B cell (primary cell): ENCODE data around the gene NAA15. TPM values are rescaled to one million over a fixed set of nuclear protein-coding genes. Genes with fewer than 3 reads are reported as not detected.
"Not testable (repeated sequence)": the region's sequence is repeated elsewhere in the genome, so short reads cannot be mapped to it uniquely, and the experiment has no call there.

ENCODE experiments used
- ATAC-seq: fragments of 200-7000 bp; cut with Tn5 transposase; one replicate; pipeline ENCODE4 v1.10.0; 2021; ENCODE audit warnings: low read depth, mild to moderate bottlenecking, moderate number of reproducible peaks, moderate library complexity
- CTCF ChIA-PET: fragments of 350-600 bp; sonication (Branson Sonifier 250); formaldehyde crosslinking; loops from one replicate; lab custom pipeline; 2021; ENCODE audit warnings: antibody characterized with exemption, inconsistent platforms; lab: Charles Lee
- POLR2A ChIA-PET: fragments of 350-600 bp; sonication (Branson Sonifier 250); formaldehyde crosslinking; loops from one replicate; lab custom pipeline; 2021; ENCODE audit warnings: antibody characterized with exemption; lab: Charles Lee
- DNase-seq: peaks from one replicate; pipeline ENCODE4 v3.0.0; 2013
- H2AFZ ChIP-seq: 2 replicates; pipeline ENCODE4 v1.6.1; 2012; ENCODE audit warnings: mild to moderate bottlenecking, low read depth, low read length; ENCODE audit not compliant: insufficient read depth, poor library complexity, severe bottlenecking
- H3K27ac ChIP-seq, 2 donors: 1 replicate in 1 of 2; 2 replicates in 1 of 2; pipeline ENCODE4 v1.5.1; 2012 to 2013; ENCODE audit warnings: low read length in 2 of 2, mild to moderate bottlenecking in 2 of 2, moderate library complexity in 1 of 2
- H3K27me3 ChIP-seq, 4 experiments: fragments of 200-600 bp in 1 of 4; sonication (generic) in 1 of 4; replicated peaks in 1 of 4; 1 replicate in 2 of 4; 2 replicates in 2 of 4; pipeline versions ENCODE4 v1.6.1 to v1.7.0; 2013 to 2016; ENCODE audit warnings: low read length in 3 of 4, mild to moderate bottlenecking in 2 of 4, mixed read lengths in 1 of 4, moderate library complexity in 1 of 4; ENCODE audit not compliant: insufficient read depth in 4 of 4, control insufficient read depth in 3 of 4; ENCODE audit errors: control extremely low read depth in 1 of 4
- H3K36me3 ChIP-seq, 2 experiments: replicated peaks in 1 of 2; 1 replicate in 1 of 2; 2 replicates in 1 of 2; pipeline versions ENCODE4 v1.6.1 to v1.7.1; 2013; ENCODE audit warnings: low read length in 1 of 2; ENCODE audit not compliant: insufficient read depth in 2 of 2, control insufficient read depth in 1 of 2; ENCODE audit errors: control extremely low read depth in 1 of 2, extremely low read depth in 1 of 2
- H3K4me1 ChIP-seq, 2 donors: fragments of 200-600 bp in 1 of 2; sonication (generic) in 1 of 2; 1 replicate in 1 of 2; 2 replicates in 1 of 2; pipeline versions ENCODE4 v1.5.1 to v1.6.1; 2013 to 2017; ENCODE audit warnings: low read length in 2 of 2; ENCODE audit not compliant: control insufficient read depth in 2 of 2, insufficient read depth in 2 of 2
- H3K4me2 ChIP-seq: replicated peaks from 2 replicates; pipeline ENCODE3; 2012; ENCODE audit warnings: mild to moderate bottlenecking, low read depth, low read length; ENCODE audit not compliant: poor library complexity, severe bottlenecking
- H3K4me3 ChIP-seq, 5 experiments: fragments of 200-600 bp in 1 of 5; sonication (generic) in 1 of 5; 1 replicate in 3 of 5; 2 replicates in 2 of 5; pipeline versions ENCODE4 v1.5.1 to v1.7.0; 2011 to 2016; ENCODE audit warnings: low read length in 4 of 5, mild to moderate bottlenecking in 4 of 5, low read depth in 2 of 5, control low read depth in 1 of 5, moderate library complexity in 1 of 5; ENCODE audit not compliant: insufficient read depth in 1 of 5; ENCODE audit errors: control extremely low read depth in 1 of 5, extremely low read depth in 1 of 5
- H3K79me2 ChIP-seq: fragments of 200-600 bp; sonication (generic); one replicate; pipeline ENCODE4 v1.6.0; 2016; ENCODE audit warnings: low read length; ENCODE audit not compliant: control insufficient read depth, insufficient read depth
- H3K9ac ChIP-seq: fragments of 200-600 bp; sonication (generic); 2 replicates; pipeline ENCODE4 v1.6.1; 2017; ENCODE audit warnings: mild to moderate bottlenecking, low read length, moderate library complexity
- H3K9me3 ChIP-seq, 3 donors: one replicate each; pipeline versions ENCODE4 v1.6.1 to v1.7.1; 2013; ENCODE audit warnings: low read length in 2 of 3; ENCODE audit not compliant: control insufficient read depth in 2 of 3, insufficient read depth in 1 of 3; ENCODE audit errors: control extremely low read depth in 1 of 3
- H4K20me1 ChIP-seq: 2 replicates; pipeline ENCODE4 v1.6.0; 2012; ENCODE audit warnings: mild to moderate bottlenecking, low read length; ENCODE audit not compliant: insufficient read depth, control insufficient read depth, poor library complexity, severe bottlenecking
- H3K27ac Mint-ChIP-seq: one replicate; pipeline ENCODE4 v1.8.0; 2021; ENCODE audit warnings: mixed read lengths
- H3K27me3 Mint-ChIP-seq: one replicate; pipeline ENCODE4 v1.8.0; 2021; ENCODE audit warnings: mixed read lengths
- H3K4me1 Mint-ChIP-seq: one replicate; pipeline ENCODE4 v1.8.0; 2021; ENCODE audit warnings: mixed read lengths
- H3K4me3 Mint-ChIP-seq: one replicate; pipeline ENCODE4 v1.8.0; 2021; ENCODE audit warnings: mixed read lengths
- H3K9me3 Mint-ChIP-seq: one replicate; pipeline ENCODE4 v1.8.0; 2022; ENCODE audit warnings: mixed read lengths; ENCODE audit not compliant: insufficient read depth
- CTCF ChIP-seq: fragments of 200-600 bp; IDR thresholded peaks from one replicate; pipeline ENCODE4 v1.8.0; 2022; ENCODE audit warnings: antibody characterized with exemption, mild to moderate bottlenecking
- EZH2 ChIP-seq: IDR thresholded peaks from 2 replicates; pipeline ENCODE4 v1.6.1; 2012; ENCODE audit warnings: borderline replicate concordance, low read depth, mild to moderate bottlenecking, moderate library complexity, low read length; ENCODE audit not compliant: insufficient read depth, poor library complexity, severe bottlenecking
- WGBS: methylation state at CpG from one replicate; pipeline ENCODE4 v1.1.5; 2013; ENCODE audit warnings: missing lambda C conversion rate; ENCODE audit not compliant: insufficient coverage; 5-methylcytosine and 5-hydroxymethylcytosine counted together
- intact Hi-C: fragments of 100-400 bp; cut with micrococcal nuclease; formaldehyde crosslinking; loops from one replicate; pipeline ENCODE4 v1.10.0; 2022
- polyA plus RNA-seq: library from polyadenylated mRNA; depleted of rRNA; stranded (reverse); fragments of >200 nt; gene quantifications from 2 replicates; pipeline ENCODE4 v1.2.3, GENCODE V29; 2012
- total RNA-seq, 2 donors: library from RNA; stranded (reverse); fragments of 120-200 nt in 1 of 2; gene quantifications; 1 replicate in 1 of 2; 2 replicates in 1 of 2; pipeline versions ENCODE4 v1.2.3 to v1.2.4, GENCODE V29; 2013 to 2022

Gene NAA15
- total and polyA plus RNA-seq, 2 donors (not counting 1 experiment from before 2014, with no cell fraction given), result 10.0 to 56.7 TPM

- Histone ChIP-seq H3K4me2 (no peak overlapping the region), H3K27ac (no peak overlapping the region), H3K36me3 (no peaks in the 10 kb centered on the region), H3K27me3 (no peaks in the 10 kb centered on the region), H3K9me3 (peaks cover 3 to 13% (median 8%) of the 10 kb centered on the region in 3 donors), H3K4me3 (no peak overlapping the region), H3K4me1 (no peaks in the 10 kb centered on the region), H3K79me2 (peaks cover 23% of the 10 kb centered on the region), H3K9ac (no peak overlapping the region), H4K20me1 (peaks cover 6% of the 10 kb centered on the region), H2AFZ (no peak overlapping the region)
- Mint-ChIP-seq H3K9me3 (peaks cover 12% of the 10 kb centered on the region), H3K4me1 (no peaks in the 10 kb centered on the region), H3K27me3 (no peaks in the 10 kb centered on the region), H3K27ac (no peak overlapping the region), H3K4me3 (no peak overlapping the region)
- no peak for TF ChIP-seq CTCF
- no peak for TF ChIP-seq EZH2
- intact Hi-C loops, result no loop called here
- ChIA-PET CTCF (no interaction called here), POLR2A (no interaction called here)
- no peak for ATAC-seq
- no peak for DNase-seq
- WGBS, result 96% methylated on average over 4 of the region's 7 CpGs
Measured at GRCh38 chr4:139443661-139444060, 142.4 kb downstream of the NAA15 start.

- WGBS, result 0% methylated on average over 1 of the region's 3 CpGs
- H2AFZ ChIP-seq, H4K20me1 ChIP-seq, H3K4me3 Mint-ChIP-seq, H3K9me3 ChIP-seq, H3K36me3 ChIP-seq, H3K9ac ChIP-seq, H3K27ac ChIP-seq, H3K4me1 ChIP-seq, H3K4me2 ChIP-seq, CTCF ChIA-PET, POLR2A ChIA-PET, H3K27me3 ChIP-seq, H3K4me3 ChIP-seq, intact Hi-C loops, H3K27ac Mint-ChIP-seq, H3K27me3 Mint-ChIP-seq, H3K4me1 Mint-ChIP-seq, ATAC-seq, DNase-seq, H3K9me3 Mint-ChIP-seq: not testable (repeated sequence)
- peaks cover 33% of the 10 kb centered on the region for H3K79me2 ChIP-seq
Measured at GRCh38 chr4:139444881-139445280, 143.6 kb downstream of the NAA15 start.

GRCh38 chr4:139447078-139447477 is 145.8 kb downstream of the NAA15 start:
- H3K27ac Mint-ChIP-seq, ATAC-seq, H3K9me3 Mint-ChIP-seq, H3K27ac ChIP-seq, H2AFZ ChIP-seq, H3K4me1 ChIP-seq, H4K20me1 ChIP-seq, DNase-seq, CTCF ChIA-PET, H3K9me3 ChIP-seq, H3K4me3 Mint-ChIP-seq, H3K4me1 Mint-ChIP-seq, H3K4me2 ChIP-seq, H3K36me3 ChIP-seq, H3K27me3 ChIP-seq, H3K9ac ChIP-seq, intact Hi-C loops, POLR2A ChIA-PET, H3K4me3 ChIP-seq, H3K27me3 Mint-ChIP-seq: not testable (repeated sequence)
- WGBS, result 93% methylated on average over 2 of the region's 4 CpGs
- H3K79me2 ChIP-seq, result peaks cover 38% of the 10 kb centered on the region
